Chondrocyte (in vitro differentiated cells): ENCODE results near the gene FATE1. TPM values are rescaled to one million over a fixed set of nuclear protein-coding genes. Genes with fewer than 3 reads are reported as not detected.
A peak's percentile ranks its signal among the peaks of the same experiment; 100 is the strongest.

Experiments used
- DNase-seq: peaks from one replicate; pipeline ENCODE4 v3.0.0; 2021; ENCODE audit warnings: mixed read lengths, low spot score
- H3K27ac Mint-ChIP-seq: one replicate; pipeline ENCODE4 v1.8.0; 2021; ENCODE audit warnings: mild to moderate bottlenecking, moderate library complexity, mixed read lengths; ENCODE audit not compliant: unreplicated experiment
- H3K27me3 Mint-ChIP-seq: 2 replicates; pipeline ENCODE4 v1.8.0; 2021; ENCODE audit warnings: low read depth, mixed read lengths
- H3K36me3 Mint-ChIP-seq: 2 replicates; pipeline ENCODE4 v1.8.0; 2021; ENCODE audit warnings: low read depth, mixed read lengths
- H3K4me1 Mint-ChIP-seq: 2 replicates; pipeline ENCODE4 v1.8.0; 2021; ENCODE audit warnings: low read depth, mild to moderate bottlenecking, mixed read lengths
- H3K4me3 Mint-ChIP-seq: one replicate; pipeline ENCODE4 v1.8.0; 2021; ENCODE audit warnings: mild to moderate bottlenecking, moderate library complexity, mixed read lengths; ENCODE audit not compliant: unreplicated experiment
- H3K9me3 Mint-ChIP-seq: 2 replicates; pipeline ENCODE4 v1.8.0; 2021; ENCODE audit warnings: low read depth, mixed read lengths
- total RNA-seq: library from RNA; stranded (reverse); gene quantifications from 3 replicates; pipeline ENCODE4 v1.2.1, GENCODE V29; 2021
- TF ChIP-seq, protein P1 (sequence below): fragments of 200-600 bp; sonication (generic); IDR thresholded peaks from 2 replicates; pipeline ENCODE4 v1.5.0; 2021; ENCODE audit warnings: antibody characterized with exemption, mild to moderate bottlenecking, moderate library complexity

The FATE1 gene
- total RNA-seq, 1 donor from 2014 or later = not detected

DNA sequence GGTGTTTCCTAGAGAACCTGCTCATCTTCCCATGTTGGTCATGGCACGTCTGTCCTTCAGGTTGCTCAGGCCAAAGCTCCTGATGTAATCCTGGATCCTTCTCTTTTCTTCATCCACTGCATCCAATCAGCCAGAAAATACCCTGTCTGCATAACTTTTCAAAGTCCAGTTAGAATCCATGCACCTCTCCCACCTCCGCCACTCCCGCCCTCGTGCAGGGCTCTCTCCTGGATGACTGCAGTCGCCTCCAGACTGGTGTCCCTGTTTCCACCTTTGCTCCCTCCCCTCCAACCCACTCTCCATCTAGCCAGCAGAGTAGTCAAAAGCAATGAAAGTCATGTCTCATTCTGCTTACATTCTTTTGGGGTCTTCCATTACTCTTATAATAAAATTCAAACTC lies 34.7 kb downstream of the FATE1 start:
- Mint-ChIP-seq H3K27me3 (peaks cover 2% of the 10 kb centered on the region), H3K27ac (no peak overlapping the region), H3K9me3 (peaks cover 13% of the 10 kb centered on the region)

DNA sequence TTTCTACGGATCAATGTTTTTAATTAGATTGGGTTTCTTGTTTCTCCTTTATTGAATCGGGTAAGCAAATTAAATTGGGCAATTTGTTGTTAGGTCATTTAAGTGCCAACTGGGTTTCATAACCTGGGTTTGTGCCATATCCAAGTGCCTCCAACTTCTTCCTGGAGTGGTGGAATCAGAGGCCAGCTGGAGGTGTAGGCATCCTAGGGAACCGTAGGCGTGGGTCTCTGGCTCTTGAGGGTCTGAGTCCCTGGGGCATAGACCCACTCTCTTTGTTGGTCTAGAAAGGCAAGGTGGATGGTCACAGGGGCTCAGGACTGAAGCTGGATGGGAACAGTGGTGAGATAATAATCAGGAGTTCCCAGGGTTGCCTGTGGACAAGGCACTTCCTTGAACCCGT lies 37.0 kb downstream of the FATE1 start:
- no peak for DNase-seq
- Mint-ChIP-seq H3K27me3 (peaks cover 2% of the 10 kb centered on the region), H3K4me3 (no peak overlapping the region), H3K36me3 (no peaks in the 10 kb centered on the region), H3K27ac (no peak overlapping the region), H3K4me1 (no peaks in the 10 kb centered on the region), H3K9me3 (peaks cover 18% of the 10 kb centered on the region)
- TF ChIP-seq, protein P1, sequence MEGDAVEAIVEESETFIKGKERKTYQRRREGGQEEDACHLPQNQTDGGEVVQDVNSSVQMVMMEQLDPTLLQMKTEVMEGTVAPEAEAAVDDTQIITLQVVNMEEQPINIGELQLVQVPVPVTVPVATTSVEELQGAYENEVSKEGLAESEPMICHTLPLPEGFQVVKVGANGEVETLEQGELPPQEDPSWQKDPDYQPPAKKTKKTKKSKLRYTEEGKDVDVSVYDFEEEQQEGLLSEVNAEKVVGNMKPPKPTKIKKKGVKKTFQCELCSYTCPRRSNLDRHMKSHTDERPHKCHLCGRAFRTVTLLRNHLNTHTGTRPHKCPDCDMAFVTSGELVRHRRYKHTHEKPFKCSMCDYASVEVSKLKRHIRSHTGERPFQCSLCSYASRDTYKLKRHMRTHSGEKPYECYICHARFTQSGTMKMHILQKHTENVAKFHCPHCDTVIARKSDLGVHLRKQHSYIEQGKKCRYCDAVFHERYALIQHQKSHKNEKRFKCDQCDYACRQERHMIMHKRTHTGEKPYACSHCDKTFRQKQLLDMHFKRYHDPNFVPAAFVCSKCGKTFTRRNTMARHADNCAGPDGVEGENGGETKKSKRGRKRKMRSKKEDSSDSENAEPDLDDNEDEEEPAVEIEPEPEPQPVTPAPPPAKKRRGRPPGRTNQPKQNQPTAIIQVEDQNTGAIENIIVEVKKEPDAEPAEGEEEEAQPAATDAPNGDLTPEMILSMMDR = no peak

More for the DNA sequence above, 34.7 kb downstream of the FATE1 start:
- no peak overlapping the region for H3K4me3 Mint-ChIP-seq
- H3K36me3 Mint-ChIP-seq = no peaks in the 10 kb centered on the region
- no peaks in the 10 kb centered on the region for H3K4me1 Mint-ChIP-seq
- TF ChIP-seq, protein P1 = no peak
- no peak for DNase-seq

DNA sequence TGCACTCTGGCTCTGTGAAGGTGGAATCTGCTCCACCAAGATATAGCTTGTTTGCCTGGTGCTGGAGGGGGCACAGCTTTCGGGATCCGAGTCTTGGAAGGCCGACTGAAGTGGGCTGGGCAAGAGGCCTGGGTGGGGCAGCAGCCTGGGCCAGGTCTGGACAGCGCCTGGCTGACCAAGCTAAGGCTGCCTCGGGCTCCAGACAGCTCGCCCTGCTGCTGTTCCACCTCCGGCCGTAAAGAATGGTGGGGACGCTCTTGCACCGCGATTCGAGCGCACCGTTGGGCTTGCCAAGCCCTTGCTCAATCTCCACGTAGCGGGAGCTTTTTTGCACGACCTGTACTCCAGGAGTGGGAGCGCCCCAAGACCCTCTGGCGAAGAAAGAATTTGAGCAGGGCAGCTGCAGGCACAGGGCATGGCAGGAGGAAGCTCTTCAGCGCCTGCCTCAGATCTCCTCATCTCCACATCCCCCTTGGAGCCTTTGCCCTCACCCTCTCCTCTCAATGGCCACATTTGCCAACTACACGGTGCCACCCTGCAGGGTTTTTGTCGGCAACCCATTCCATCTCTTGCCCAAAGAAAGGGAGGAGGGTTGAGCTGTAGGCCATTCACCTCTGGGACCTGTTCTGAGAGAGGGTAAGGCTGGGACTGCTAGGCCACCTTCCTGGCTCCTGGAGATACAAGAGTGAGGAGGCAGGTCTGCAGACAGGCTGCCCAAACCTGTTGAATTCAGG lies 37.6 kb downstream of the FATE1 start:
- no peak for DNase-seq
- no peaks in the 10 kb centered on the region for H3K36me3 Mint-ChIP-seq
- H3K27ac Mint-ChIP-seq = no peak overlapping the region
- no peaks in the 10 kb centered on the region for H3K4me1 Mint-ChIP-seq
- no peak overlapping the region for H3K4me3 Mint-ChIP-seq
- TF ChIP-seq, protein P1 = peak; percentile 71
- peaks cover 21% of the 10 kb centered on the region for H3K9me3 Mint-ChIP-seq
- peaks cover 2% of the 10 kb centered on the region for H3K27me3 Mint-ChIP-seq

DNA sequence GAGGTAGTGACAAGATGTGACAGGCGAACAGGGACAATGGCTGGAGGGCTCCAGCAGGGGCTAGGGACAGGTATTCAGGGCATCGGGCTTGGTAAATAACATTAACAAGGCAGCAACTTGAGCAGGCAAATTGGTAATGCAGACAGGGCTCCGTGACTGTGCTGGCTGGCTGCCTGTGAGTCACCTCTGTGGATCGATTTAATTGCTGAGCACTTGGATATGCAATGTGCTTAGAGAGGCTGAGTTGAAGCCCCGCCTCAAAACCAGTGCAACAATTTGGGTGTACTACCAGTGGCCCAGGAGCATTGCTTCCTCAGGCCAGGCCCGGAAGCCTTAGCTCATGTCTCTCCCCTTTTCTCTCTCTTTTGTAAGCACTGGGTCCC lies 38.2 kb downstream of the FATE1 start:
- peaks cover 2% of the 10 kb centered on the region for H3K27me3 Mint-ChIP-seq
- no peaks in the 10 kb centered on the region for H3K4me1 Mint-ChIP-seq
- peaks cover 21% of the 10 kb centered on the region for H3K9me3 Mint-ChIP-seq
- TF ChIP-seq, protein P1 = no peak
- H3K4me3 Mint-ChIP-seq = no peak overlapping the region
- no peaks in the 10 kb centered on the region for H3K36me3 Mint-ChIP-seq
- no peak overlapping the region for H3K27ac Mint-ChIP-seq
- no peak for DNase-seq

DNA sequence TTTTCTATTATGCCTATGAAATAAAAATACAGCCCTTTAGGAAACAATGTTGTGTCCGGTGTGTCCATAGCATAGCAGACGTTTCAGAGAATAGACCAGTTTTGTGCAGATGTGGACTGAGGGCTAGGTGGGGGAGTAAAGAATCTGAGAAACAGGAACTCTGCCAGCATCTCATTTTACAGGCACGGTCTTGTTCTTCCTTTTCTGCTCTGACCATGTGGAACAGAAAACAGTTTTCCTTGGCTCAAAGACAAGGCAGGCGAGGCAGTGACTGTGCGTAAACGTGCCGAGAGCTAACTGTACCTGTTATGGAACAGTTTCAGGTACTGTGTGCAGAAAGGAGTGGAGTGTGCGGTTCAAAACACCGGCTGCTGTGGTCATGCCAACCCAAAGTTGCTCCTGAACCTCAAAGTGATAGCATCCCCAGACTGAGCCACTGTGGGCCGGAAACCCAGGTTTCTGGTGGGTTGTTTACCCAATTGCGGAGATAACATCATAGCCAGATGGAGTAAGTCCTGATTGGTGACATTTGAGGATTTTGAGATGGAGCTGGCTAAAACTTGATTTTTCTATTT lies 38.9 kb downstream of the FATE1 start:
- Mint-ChIP-seq H3K36me3 (no peaks in the 10 kb centered on the region), H3K27me3 (no peaks in the 10 kb centered on the region), H3K4me3 (no peak overlapping the region), H3K4me1 (no peaks in the 10 kb centered on the region), H3K27ac (no peak overlapping the region), H3K9me3 (peaks cover 25% of the 10 kb centered on the region)
- TF ChIP-seq, protein P1 = no peak
- DNase-seq = no peak
